ENCODE data around the gene HDAC7.
"Not testable (repeated sequence)": the region's sequence is repeated elsewhere in the genome, so short reads cannot be mapped to it uniquely, and the experiment has no call there.

HDAC7 gene

DNA sequence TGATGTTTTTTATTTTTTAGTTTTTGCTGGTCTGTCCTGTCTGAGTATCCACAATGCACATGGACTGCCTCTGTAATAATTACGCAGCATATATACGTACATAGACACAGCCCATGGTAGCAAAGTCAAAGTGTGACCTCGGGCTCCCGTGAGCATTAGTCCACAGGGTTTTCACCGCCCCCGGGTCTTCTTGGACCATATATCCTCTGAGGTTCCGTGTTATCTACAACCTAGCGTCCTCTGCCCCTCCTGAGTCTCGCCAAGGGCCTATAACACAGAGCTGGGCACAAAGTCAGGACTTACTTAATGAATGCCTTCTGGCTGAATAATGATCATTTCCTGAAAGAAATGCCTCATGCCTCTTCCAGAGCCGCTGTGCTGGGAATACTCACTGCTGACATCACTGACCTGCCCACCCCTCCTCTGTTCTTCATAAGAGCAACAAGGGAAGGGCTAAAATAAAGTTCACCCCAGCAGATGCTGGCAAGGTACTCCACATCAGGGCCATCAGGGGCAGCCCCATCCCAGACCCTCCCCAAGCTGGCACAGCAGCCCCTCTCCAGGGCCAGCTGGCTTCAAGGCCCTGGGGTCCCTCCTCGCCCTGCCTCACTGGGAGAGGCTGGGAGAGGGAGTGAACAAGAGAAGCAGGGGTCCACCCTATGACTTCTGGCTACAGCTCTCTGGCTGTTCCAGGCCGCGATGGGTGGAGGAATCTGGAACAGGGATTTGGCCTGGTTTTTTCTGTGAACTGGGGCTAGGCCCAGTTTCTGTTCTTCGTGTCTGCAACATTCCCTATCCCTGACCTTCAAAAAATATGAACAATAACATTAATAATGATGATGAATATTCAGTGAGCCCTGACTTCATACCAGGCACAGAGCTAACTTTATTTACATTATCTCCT is 7.9 kb downstream of the HDAC7 start:
- DNase-seq = peak; percentile 42

GRCh38 chr12:47811072-47811396 is 8.7 kb downstream of the HDAC7 start:
- DNase-seq = no peak

- not testable (repeated sequence) for DNase-seq
Measured at GRCh38 chr12:47809518-47809917, 10.2 kb downstream of the HDAC7 start.

DNA sequence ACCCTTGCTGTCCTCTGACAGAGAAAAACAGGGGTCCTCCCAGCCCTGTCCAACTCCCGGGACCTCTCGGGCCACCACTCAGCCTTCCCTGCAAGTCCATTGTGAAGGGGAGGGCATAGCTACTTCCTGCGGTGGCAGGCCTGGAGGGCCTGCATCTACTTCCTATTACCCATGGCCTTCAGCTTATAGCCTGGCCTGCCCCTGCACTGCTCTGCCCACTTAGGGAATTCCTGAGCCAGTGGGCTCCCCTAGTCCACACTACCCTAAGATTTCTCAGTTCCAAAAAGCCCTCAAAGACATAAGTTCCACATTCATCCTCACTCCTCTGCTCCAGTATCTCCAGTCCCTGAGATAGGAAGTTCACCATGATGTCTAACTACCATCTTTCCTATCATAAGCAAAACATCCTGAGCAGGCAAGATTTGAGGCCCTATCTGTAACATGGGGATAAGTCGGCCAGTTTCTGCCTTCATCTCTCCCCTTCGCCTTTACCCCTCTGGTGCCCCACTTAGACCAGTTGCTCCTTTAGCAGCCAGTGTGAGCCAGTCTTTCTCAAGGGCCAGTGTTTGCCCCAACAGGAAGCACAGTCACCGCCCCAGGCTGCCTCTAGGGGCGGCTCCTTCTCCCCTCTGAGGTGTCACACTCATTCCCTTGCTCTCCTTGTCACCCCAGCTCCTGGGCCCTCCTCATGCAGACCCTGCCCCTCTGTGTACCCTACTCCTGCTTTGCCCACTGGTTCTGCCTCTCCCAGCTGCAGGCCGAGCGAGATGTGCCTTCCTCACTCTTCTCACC is 10.9 kb downstream of the HDAC7 start:
- no peak for DNase-seq

DNA sequence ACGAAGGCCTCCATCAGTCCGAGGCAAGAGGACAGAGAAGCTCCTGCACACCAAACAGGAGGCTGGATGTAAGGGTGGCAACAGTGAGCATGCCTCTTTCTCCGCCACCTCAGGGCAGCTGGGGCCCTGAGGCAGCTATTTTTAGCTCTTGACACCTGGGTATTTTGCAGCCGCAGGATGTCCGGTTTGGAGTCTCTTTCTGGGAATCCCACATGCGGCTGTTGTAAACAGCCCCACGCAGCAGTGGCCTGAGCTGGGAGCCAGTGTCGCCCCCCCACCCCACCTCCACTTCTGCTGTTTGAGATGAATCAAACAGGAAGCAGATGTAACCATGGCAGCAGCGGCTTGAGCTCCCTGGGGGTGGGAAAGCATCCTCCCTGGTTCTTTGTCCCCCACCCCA is 11.7 kb downstream of the HDAC7 start:
- no peak for DNase-seq

- no peak for DNase-seq
Measured at GRCh38 chr12:47807338-47807737, 12.4 kb downstream of the HDAC7 start.

DNA sequence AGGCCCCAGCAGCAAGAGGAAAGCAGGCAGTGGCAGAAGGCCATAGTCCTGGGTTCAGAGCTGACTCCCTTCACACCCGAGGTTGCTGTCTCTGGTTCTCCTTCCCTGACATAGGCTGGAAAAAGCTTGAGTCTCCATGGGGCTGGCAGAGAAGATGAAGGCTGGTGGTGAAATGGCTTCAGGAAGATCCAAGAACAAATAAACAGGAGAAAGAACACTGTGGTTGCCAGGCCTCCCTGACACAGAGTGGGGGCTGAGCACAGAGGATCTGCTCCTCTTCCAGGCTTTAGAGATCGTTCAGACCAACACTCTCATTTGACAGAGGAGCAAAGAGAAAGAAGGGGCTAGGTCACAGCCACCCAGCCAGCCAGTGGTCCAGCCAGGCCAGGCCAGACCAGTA is 14.3 kb downstream of the HDAC7 start:
- no peak for DNase-seq

GRCh38 chr12:47804171-47804570 is 15.5 kb downstream of the HDAC7 start:
- DNase-seq = no peak

GRCh38 chr12:47803191-47803875 is 16.4 kb downstream of the HDAC7 start:
- no peak for DNase-seq

GRCh38 chr12:47802312-47802711 is 17.4 kb downstream of the HDAC7 start:
- no peak for DNase-seq

DNA sequence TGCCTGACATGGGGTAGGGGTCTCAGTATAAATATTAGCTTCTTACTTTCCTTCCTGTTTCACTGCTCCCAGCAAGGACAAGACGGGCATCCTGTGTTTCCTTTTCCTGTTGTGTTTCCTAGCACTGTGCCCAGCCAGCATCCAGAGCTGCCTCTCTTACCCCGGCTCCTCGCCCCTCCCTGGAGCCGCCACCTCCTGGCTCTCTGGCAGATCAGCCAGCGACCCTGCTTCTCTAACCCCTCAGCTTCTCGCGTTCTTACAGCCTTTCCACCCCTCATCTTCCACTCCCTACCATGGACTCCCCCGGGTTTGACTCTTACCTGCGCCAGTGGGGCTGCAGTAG is 17.8 kb downstream of the HDAC7 start:
- DNase-seq = no peak

- DNase-seq = no peak
Measured at GRCh38 chr12:47801170-47801903, 18.4 kb downstream of the HDAC7 start.

- no peak for DNase-seq
Measured at GRCh38 chr12:47800582-47800981, 19.1 kb downstream of the HDAC7 start.

- no peak for DNase-seq
Measured at GRCh38 chr12:47799357-47799955, 20.2 kb downstream of the HDAC7 start.

- DNase-seq = no peak
Measured at GRCh38 chr12:47798382-47798948, 21.2 kb downstream of the HDAC7 start.

DNA sequence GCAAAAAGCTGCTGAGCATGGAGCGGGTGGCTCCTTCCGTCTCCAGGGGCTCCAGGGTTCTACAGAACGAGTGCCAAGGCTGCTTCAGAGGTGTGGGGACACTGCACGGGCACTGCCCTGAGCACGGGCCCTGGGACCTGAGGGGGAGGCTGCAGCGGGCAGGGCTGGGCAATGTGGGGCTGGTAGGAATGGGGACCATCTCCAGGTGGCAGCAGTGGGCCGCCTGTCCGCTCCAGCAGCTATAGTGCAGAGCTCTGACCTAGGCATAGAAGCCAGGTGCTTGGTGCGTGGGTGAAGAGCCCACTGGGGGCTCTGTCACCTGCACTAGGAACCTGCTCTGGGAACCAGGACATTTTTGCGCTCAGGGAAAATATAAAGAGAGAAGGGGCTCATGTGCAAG is 22.3 kb downstream of the HDAC7 start:
- DNase-seq = no peak

GRCh38 chr12:47795814-47796411 is 23.8 kb downstream of the HDAC7 start:
- DNase-seq = no peak

DNA sequence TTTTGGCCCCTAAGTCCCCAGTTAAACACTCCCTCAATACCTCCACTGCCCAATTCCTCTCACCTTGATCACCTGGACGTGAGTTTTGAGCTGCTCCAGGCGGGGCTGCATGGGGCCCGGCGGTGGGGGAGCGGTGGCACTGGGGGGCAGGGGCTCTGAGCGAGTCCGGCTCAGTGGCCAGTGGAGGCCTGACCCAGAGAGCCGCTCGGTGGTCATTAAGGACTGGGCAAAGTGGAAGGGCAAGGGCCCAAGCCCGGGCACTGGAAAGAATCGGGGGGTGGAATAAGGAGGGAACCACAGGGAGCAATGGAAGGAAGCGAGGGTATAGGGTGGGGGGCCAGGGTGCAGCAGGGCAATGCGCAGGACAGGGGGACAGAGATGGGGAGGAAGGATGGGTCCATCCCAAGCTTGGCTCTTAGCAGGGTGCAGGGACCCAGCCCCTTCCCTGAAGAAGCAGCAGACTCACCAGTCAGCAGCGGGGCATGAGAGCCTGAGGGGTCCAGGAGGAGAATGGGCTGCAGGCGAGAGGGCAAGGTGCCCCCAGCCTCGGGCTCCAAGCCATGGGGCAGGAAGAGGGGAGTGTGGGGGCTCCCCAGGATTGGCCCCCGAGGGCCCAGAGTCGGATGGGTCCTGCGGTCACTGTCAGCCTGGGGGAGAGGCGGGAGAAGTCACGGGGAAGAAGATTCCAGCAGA is 24.4 kb downstream of the HDAC7 start:
- no peak for DNase-seq

DNA sequence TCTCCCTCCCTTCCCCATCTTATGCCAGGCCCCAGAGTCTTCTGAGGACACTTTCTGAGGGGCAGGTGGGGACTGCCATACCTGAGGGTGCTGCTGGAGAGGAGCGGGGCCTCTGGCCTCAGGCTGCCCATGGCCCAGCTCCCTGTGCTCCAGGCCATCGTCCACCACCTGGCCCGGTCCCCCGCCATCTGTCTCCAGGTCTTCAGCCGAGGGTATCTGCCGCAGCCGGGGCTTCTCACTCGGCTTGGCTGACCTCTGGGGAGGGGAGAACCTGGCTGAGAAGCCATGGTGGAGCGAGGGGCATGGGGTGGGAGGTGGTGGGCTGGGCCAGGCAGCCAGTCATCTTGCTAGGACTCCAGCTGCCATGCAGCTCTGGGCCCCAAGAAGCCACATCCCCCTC is 25.0 kb downstream of the HDAC7 start:
- no peak for DNase-seq

- no peak for DNase-seq
Measured at GRCh38 chr12:47793015-47793681, 26.6 kb downstream of the HDAC7 start.

DNA sequence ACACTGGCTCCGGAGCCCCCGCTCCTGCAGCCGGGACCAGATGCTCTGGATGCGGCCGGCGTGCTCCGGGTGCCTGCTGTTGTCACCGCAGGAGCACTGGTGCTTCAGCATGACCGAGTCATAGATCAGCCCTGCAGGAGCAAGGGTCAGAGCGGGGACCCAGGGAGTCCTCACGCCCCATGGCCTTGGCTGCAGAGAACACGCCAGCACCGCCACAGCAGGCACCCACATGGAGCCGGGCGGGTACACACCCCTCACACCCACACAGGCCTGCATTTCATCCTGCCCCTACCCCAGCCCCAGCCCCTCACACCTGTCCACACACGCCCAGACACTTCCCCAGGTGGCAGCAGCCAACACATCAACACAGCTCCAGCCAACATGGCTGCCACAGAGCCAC is 27.8 kb downstream of the HDAC7 start:
- DNase-seq = no peak
